ENCODE data around the gene PBXIP1. TPM values are rescaled to one million over a fixed set of nuclear protein-coding genes. Genes with fewer than 3 reads are reported as not detected.

Gene PBXIP1
- total and polyA plus RNA-seq, 2 donors: 74.0 to 206 TPM

DNA sequence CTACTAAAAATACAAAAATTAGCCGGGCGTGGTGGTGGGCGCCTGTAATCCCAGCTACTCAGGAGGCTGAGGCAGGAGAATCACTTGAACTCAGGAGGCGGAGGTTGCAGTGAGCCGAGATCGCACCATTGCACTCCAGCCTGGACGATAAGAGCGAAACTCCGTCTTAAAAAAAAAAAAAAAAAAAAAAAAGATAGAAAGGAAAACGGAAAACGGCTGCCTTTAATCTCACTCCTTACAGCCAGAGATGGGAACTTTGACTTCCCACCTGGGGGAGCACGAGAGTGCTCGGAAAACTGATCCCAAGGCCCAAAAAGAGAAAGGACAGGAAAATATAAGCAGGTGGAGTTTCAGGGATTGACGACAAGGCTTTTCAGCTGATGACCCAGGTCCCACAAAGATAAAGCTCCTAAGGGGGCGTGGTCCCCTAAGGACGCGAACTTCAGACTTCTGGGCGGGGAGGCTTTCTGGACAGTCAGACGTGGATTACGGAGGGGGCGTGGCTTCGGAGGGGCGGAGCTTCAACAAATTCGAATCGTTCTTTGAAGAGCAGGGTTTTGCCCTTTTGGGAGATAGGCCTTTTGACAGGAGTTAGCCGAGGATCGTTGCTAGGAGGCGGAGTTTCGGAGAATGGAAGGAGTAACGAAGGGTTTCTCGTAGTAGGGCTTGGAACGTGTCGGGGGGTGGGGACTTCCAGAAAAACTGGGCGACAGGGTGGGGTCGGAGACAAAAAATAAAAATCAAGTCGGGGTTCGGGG is 17.6 kb upstream of the PBXIP1 start:
- Histone ChIP-seq H3K27ac (ENCODE audit: low read depth) (peak overlapping the region; percentile 94), H3K4me1 (ENCODE audit: insufficient read depth) (no peaks in the 10 kb centered on the region), H3K4me3 (ENCODE audit: low read depth, low read length) (peak overlapping the region; percentile 53), H3K36me3 (ENCODE audit: insufficient read depth) (no peaks in the 10 kb centered on the region)
- peak; percentile 95 for DNase-seq (ENCODE audit: extremely low spot score)
- WGBS: 4% methylated on average over 37 of the region's 37 CpGs

DNA sequence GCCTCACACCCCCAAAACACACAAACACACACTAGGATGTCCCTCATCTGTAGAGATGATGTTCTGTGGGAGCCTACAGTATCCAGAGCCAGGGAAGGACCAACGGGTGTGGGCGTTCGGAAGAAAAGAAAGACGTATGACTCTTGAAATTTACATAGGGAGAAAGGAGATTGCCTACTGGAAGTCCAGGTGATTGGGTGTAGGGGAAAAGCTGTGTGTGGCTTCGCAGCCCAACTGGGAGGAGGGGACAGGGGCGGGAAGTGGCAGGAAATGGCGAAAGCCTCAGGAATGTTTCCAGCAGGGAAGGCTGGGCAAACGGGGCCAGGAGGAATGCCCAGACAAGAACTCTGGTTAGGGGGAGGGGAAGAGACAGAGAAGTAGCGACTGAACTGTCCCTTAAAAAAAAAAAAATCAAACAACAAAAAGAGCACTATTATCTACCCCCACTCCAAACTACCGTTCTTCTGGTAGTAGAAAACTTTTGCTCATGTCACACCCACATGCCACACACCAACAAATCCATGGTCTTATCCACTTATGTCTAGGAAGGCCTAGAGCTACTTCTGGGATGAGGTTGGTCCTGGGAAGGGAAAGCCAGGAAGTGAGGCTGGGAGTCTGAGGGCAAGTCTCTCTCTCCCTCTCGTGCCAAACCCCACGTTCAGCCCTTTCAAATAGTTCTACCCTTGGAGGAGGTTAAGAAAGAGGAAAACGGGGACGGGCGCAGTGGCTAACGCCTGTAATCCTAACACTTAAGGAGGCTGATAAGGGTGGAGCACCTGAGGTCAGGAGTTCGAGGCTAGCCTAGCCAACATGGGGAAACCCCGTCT is 16.8 kb upstream of the PBXIP1 start:
- Histone ChIP-seq H3K36me3 (ENCODE audit: insufficient read depth) (no peaks in the 10 kb centered on the region), H3K4me3 (ENCODE audit: low read depth, low read length) (no peak overlapping the region), H3K27ac (ENCODE audit: low read depth) (peak overlapping the region; percentile 72), H3K4me1 (ENCODE audit: insufficient read depth) (no peaks in the 10 kb centered on the region)
- no peak for DNase-seq (ENCODE audit: extremely low spot score)
- 17% methylated on average over 18 of the region's 18 CpGs for WGBS

DNA sequence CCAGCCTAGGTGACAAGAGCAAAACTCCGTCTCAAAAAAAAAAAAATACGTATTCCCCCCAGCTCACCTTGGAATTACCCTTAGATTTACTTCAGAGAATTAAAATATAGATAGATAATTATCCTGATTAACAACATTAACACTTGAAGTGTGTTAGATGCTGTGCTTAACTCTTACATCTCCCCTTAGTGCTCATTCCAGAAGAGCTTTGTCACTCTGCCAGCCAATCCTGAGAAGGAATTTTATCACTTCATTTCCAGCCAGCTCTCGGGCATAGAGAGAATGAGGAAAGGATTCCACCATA is 16.3 kb upstream of the PBXIP1 start:
- H3K4me3 ChIP-seq (ENCODE audit: low read depth, low read length): no peak overlapping the region
- no peaks in the 10 kb centered on the region for H3K4me1 ChIP-seq (ENCODE audit: insufficient read depth)

GRCh38 chr1:154971341-154971998 is 15.6 kb upstream of the PBXIP1 start:
- 53% methylated on average over 10 of the region's 10 CpGs for WGBS
- Histone ChIP-seq H3K4me3 (ENCODE audit: low read depth, low read length) (no peak overlapping the region), H3K4me1 (ENCODE audit: insufficient read depth) (no peaks in the 10 kb centered on the region), H3K36me3 (ENCODE audit: insufficient read depth) (no peaks in the 10 kb centered on the region), H3K27ac (ENCODE audit: low read depth) (peak overlapping the region; percentile 90)
- DNase-seq (ENCODE audit: extremely low spot score): no peak

More for the DNA sequence above, 16.3 kb upstream of the PBXIP1 start:
- no peak for DNase-seq (ENCODE audit: extremely low spot score)
- WGBS: 42% methylated on average over 3 of the region's 3 CpGs
- peak overlapping the region; percentile 72 for H3K27ac ChIP-seq (ENCODE audit: low read depth)
- no peaks in the 10 kb centered on the region for H3K36me3 ChIP-seq (ENCODE audit: insufficient read depth)

- WGBS: 7% methylated on average over 15 of the region's 15 CpGs
- peak; percentile 90 for DNase-seq (ENCODE audit: extremely low spot score)
- H3K4me3 ChIP-seq (ENCODE audit: low read depth, low read length): peak within 1 kb of the TSS; percentile 29
- no peaks in the 10 kb centered on the region for H3K4me1 ChIP-seq (ENCODE audit: insufficient read depth)
- H3K27ac ChIP-seq (ENCODE audit: low read depth): peak within 1 kb of the TSS; percentile 90
- no peaks in the 10 kb centered on the region for H3K36me3 ChIP-seq (ENCODE audit: insufficient read depth)
These were observed 14.9 kb upstream of the PBXIP1 start, which contains the start of gene SHC1 for GRCh38 chr1:154970631-154971340. Gene SHC1, minus strand, starts transcription at chr1:154970747. Its CDS starts 221 bp downstream, at chr1:154970526.

DNA sequence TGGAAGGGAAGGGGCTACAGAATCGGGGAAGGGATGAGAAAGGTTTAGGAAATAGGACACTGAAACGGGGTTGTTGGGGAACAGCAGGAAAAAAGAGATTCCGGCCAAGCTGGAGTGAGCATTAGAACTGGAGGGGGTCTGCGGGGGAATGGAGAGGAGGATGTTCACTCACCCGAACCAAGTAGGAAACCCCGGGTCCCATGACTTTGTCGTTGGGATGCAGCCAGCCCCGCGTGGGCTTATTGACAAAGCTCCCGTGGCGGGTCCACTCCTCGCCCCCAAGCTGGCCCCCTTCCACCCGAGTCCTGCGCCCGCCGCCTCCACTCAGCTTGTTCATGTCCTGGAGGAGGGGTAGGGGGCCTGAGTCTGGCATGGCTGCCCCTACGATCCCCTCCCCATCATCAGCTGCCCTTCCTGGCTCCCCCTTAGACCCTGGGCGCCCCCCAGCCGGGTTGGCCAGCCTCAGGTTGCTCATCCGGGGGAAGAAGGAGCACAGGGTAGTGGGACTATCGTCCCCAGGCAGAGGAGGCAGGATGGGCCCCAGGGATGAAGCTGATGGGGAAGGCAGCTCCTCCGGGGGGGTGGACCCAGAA is 14.1 kb upstream of the PBXIP1 start:
- DNase-seq (ENCODE audit: extremely low spot score): no peak
- Histone ChIP-seq H3K4me3 (ENCODE audit: low read depth, low read length) (peak overlapping the region; percentile 29), H3K4me1 (ENCODE audit: insufficient read depth) (no peaks in the 10 kb centered on the region), H3K36me3 (ENCODE audit: insufficient read depth) (peaks cover 4% of the 10 kb centered on the region), H3K27ac (ENCODE audit: low read depth) (peak overlapping the region; percentile 66)
- WGBS: 19% methylated on average over 22 of the region's 22 CpGs

- Histone ChIP-seq H3K27ac (ENCODE audit: low read depth) (no peak overlapping the region), H3K36me3 (ENCODE audit: insufficient read depth) (peaks cover 4% of the 10 kb centered on the region), H3K4me1 (ENCODE audit: insufficient read depth) (no peaks in the 10 kb centered on the region), H3K4me3 (ENCODE audit: low read depth, low read length) (no peak overlapping the region)
- no peak for DNase-seq (ENCODE audit: extremely low spot score)
- 36% methylated on average over 5 of the region's 5 CpGs for WGBS
These were observed 13.3 kb upstream of the PBXIP1 start for GRCh38 chr1:154969246-154969645.

DNA sequence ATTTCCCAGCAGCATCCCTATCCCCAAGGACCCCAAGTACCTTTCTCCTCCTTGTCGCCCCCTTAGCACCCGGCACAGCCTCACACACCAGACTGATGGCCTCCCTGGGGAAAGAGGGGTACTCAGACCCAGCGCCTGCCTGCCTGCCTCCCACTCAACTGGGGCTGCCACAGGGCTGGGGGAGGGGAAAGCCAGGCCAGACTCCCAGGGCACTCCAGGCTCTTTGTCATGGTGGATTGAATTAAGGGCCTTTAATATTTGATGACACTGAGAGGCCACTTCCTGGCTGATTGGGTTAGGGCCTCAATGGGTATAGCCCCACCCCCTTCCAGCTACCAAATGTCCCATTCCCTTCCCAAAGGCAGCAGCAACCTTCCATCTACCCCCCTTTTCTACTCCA is 12.8 kb upstream of the PBXIP1 start:
- H3K36me3 ChIP-seq (ENCODE audit: insufficient read depth): peaks cover 4% of the 10 kb centered on the region
- no peak for DNase-seq (ENCODE audit: extremely low spot score)
- H3K4me1 ChIP-seq (ENCODE audit: insufficient read depth): no peaks in the 10 kb centered on the region
- 89% methylated on average over 3 of the region's 3 CpGs for WGBS
- no peak overlapping the region for H3K4me3 ChIP-seq (ENCODE audit: low read depth, low read length)
- no peak overlapping the region for H3K27ac ChIP-seq (ENCODE audit: low read depth)

- no peak overlapping the region for H3K4me3 ChIP-seq (ENCODE audit: low read depth, low read length)
- WGBS: 85% methylated on average over 5 of the region's 5 CpGs
- H3K36me3 ChIP-seq (ENCODE audit: insufficient read depth): peaks cover 4% of the 10 kb centered on the region
- H3K27ac ChIP-seq (ENCODE audit: low read depth): no peak overlapping the region
- no peaks in the 10 kb centered on the region for H3K4me1 ChIP-seq (ENCODE audit: insufficient read depth)
- no peak for DNase-seq (ENCODE audit: extremely low spot score)
These were observed 11.5 kb upstream of the PBXIP1 start for GRCh38 chr1:154967331-154967950.

DNA sequence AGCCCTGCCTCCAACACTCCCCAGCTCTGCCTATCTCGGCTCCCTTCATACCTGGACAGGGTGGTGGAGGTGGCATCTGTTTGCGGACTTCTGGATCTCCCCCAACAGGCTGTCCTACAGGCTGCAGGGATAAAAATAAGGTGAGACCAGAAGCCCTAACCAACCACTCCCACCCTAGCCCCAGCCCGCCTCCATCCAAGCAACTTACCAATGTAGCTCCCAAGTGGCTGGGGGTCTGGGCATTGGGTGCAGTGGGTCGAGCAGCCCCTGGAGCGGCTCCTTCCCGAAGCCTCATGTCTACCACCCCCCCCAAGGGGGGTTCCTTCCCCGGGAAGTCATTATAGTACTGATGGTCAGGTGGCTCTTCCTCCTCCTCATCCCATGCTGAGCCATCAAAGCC is 10.2 kb upstream of the PBXIP1 start:
- WGBS: 87% methylated on average over 7 of the region's 7 CpGs
- H3K4me1 ChIP-seq (ENCODE audit: insufficient read depth): no peaks in the 10 kb centered on the region
- DNase-seq (ENCODE audit: extremely low spot score): no peak
- H3K36me3 ChIP-seq (ENCODE audit: insufficient read depth): peaks cover 4% of the 10 kb centered on the region
- no peak overlapping the region for H3K27ac ChIP-seq (ENCODE audit: low read depth)
- H3K4me3 ChIP-seq (ENCODE audit: low read depth, low read length): no peak overlapping the region

GRCh38 chr1:154964359-154964758 is 8.5 kb upstream of the PBXIP1 start:
- Histone ChIP-seq H3K4me3 (ENCODE audit: low read depth, low read length) (no peak overlapping the region), H3K4me1 (ENCODE audit: insufficient read depth) (no peaks in the 10 kb centered on the region), H3K27ac (ENCODE audit: low read depth) (no peak overlapping the region), H3K36me3 (ENCODE audit: insufficient read depth) (peaks cover 4% of the 10 kb centered on the region)
- WGBS: 92% methylated on average over 6 of the region's 6 CpGs
- DNase-seq (ENCODE audit: extremely low spot score): no peak

DNA sequence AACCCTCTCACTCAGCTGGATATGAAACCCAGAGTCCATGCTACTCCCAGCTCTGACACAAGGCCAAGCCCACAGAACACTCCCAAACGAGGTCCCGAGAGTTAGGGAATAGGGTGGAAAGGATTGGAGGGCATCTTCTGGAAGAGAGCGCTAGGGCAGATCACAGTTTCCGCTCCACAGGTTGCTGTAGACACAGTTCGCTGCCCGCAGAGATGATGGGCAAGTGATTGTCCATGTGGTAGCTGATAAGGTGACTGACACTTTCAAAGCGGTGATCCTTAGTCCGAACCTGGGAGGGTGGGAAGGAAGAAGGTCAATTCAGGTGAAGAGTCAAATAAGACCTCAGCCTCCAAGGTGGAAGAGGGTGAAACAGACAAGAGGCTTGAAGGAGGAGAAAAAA is 7.7 kb upstream of the PBXIP1 start:
- Histone ChIP-seq H3K36me3 (ENCODE audit: insufficient read depth) (peaks cover 4% of the 10 kb centered on the region), H3K4me3 (ENCODE audit: low read depth, low read length) (no peak overlapping the region), H3K27ac (ENCODE audit: low read depth) (no peak overlapping the region), H3K4me1 (ENCODE audit: insufficient read depth) (no peaks in the 10 kb centered on the region)
- WGBS: 80% methylated on average over 8 of the region's 8 CpGs
- DNase-seq (ENCODE audit: extremely low spot score): no peak

All from urinary bladder (tissue), 4 donors.